SU-DHL-6 (cell line): Measurements from ENCODE around the gene NPHP4.

Experiments
- H2AFZ ChIP-seq: fragments of 200-600 bp; sonication (generic); 2 replicates; pipeline ENCODE4 v1.6.1; 2014; ENCODE audit warnings: low read depth, mild to moderate bottlenecking, moderate library complexity, mixed read lengths, antibody characterized with exemption, low read length; ENCODE audit not compliant: severe bottlenecking
- H3F3A ChIP-seq: fragments of 200-600 bp; shearing (Covaris generic); 2 replicates; pipeline ENCODE4 v1.6.0; 2016; ENCODE audit warnings: antibody characterized with exemption, mild to moderate bottlenecking; ENCODE audit not compliant: insufficient read depth
- H3K27ac ChIP-seq: fragments of 200-600 bp; sonication (generic); 2 replicates; pipeline ENCODE4 v1.5.1; 2016; ENCODE audit warnings: low read depth, mild to moderate bottlenecking, low read length, moderate library complexity, mixed read lengths
- H3K27me3 ChIP-seq: fragments of 200-600 bp; sonication (generic), shearing (Covaris generic); 2 replicates; pipeline ENCODE4 v1.6.0; 2014; ENCODE audit warnings: mild to moderate bottlenecking, low read length
- H3K36me3 ChIP-seq: fragments of 200-600 bp; sonication (generic); 2 replicates; pipeline ENCODE4 v1.6.1; 2014; ENCODE audit warnings: mild to moderate bottlenecking, low read length, mixed read lengths
- H3K4me2 ChIP-seq: fragments of 300-600, 200-600 bp; shearing (Covaris generic), sonication (generic); 2 replicates; pipeline ENCODE4 v1.6.0; 2014; ENCODE audit warnings: low read length, low read depth, mild to moderate bottlenecking; ENCODE audit not compliant: poor library complexity, severe bottlenecking
- H3K4me3 ChIP-seq: fragments of 200-600 bp; sonication (generic); 2 replicates; pipeline ENCODE4 v1.5.1; 2014; ENCODE audit warnings: antibody characterized with exemption, low read length, mild to moderate bottlenecking, mixed read lengths; ENCODE audit not compliant: insufficient read depth, poor library complexity, severe bottlenecking
- H3K79me2 ChIP-seq: fragments of 200-600 bp; sonication (generic); 2 replicates; pipeline ENCODE4 v1.6.1; 2014; ENCODE audit warnings: mild to moderate bottlenecking, low read length, moderate library complexity; ENCODE audit not compliant: insufficient read depth
- H3K9ac ChIP-seq: fragments of 200-600 bp; sonication (generic); 2 replicates; pipeline ENCODE4 v1.7.0; 2014; ENCODE audit warnings: mild to moderate bottlenecking, low read length
- H3K9me2 ChIP-seq: fragments of 200-600 bp; sonication (generic); replicated peaks from 2 replicates; pipeline ENCODE4 v1.6.1; 2014; ENCODE audit warnings: low read length; ENCODE audit not compliant: insufficient read depth
- H3K9me3 ChIP-seq: fragments of 200-600 bp; sonication (generic); 2 replicates; pipeline ENCODE4 v1.6.1; 2014; ENCODE audit warnings: low read length, mixed read lengths; ENCODE audit not compliant: insufficient read depth
- H4K20me1 ChIP-seq: fragments of 200-600 bp; sonication (generic); 2 replicates; pipeline ENCODE4 v1.6.1; 2014; ENCODE audit warnings: low read depth, mild to moderate bottlenecking, antibody characterized with exemption, low read length, moderate library complexity, mixed read lengths
- EZH2phosphoT487 ChIP-seq: fragments of 200-600 bp; sonication (generic), shearing (Covaris generic); conservative IDR thresholded peaks from 2 replicates; pipeline ENCODE4 v1.6.1; 2018; ENCODE audit warnings: mild to moderate bottlenecking, antibody characterized with exemption, low read length, moderate library complexity, mixed read lengths
- TF ChIP-seq, protein P1 (sequence below): fragments of 200-600 bp; sonication (generic); IDR thresholded peaks from one replicate; pipeline ENCODE4 v1.5.1; 2017; ENCODE audit warnings: antibody characterized with exemption, mild to moderate bottlenecking, low read length, moderate library complexity; ENCODE audit not compliant: insufficient read depth, poor library complexity, severe bottlenecking

NPHP4 gene

DNA sequence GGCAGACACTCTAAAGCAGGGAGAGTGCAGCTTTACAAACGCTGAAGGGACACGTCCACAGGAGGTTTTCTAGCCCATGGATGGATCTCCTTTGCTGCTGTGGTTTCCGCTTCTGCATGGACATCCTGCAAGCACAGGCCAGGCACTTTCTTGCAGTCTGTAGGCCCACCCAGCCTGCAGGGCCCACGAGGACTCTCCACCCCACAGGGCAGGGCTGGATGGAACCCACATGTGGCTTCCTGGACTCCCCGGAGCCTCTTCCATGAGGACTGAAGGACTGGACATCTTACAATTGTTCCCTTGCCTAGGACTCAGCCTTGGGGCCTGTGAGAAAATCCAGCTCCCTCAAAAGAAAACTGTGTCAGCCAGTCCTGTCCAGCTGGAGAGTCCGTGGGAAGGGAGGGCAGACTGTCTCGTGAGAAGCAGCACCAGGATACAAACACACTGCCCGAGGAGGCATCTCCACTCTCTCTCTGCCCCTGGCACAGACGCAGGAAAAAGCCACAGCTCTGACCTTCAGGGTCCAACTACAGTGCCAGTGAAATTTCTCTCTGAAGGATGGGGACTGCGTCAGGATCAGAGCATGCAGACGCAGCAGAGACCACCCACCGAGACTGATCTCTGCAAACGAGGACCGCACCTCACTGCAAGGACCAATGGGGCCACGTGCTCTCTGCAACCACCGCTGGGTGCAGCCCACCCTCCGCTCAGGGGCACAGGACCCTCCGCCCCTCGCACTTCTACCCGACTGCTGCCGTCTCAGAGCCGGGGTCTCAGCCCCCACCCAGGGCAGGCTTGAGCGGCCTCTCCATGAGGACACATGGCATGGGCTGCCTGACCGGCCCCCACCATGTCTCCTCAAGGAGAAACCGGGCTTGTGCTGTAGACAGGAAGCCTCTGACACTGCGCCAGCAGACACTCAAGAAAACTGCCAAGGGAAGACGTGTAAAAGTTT lies 130.1 kb downstream of the NPHP4 start:
- H4K20me1 ChIP-seq, result no peaks in the 10 kb centered on the region
- no peak overlapping the region for H3K4me3 ChIP-seq
- H3K36me3 ChIP-seq, result no peaks in the 10 kb centered on the region
- H3K79me2 ChIP-seq, result no peaks in the 10 kb centered on the region
- no peaks in the 10 kb centered on the region for H3K9me3 ChIP-seq
- H2AFZ ChIP-seq, result no peak overlapping the region
- H3K9ac ChIP-seq, result no peak overlapping the region
- no peak overlapping the region for H3K4me2 ChIP-seq
- no peaks in the 10 kb centered on the region for H3K27me3 ChIP-seq
- no peak for TF ChIP-seq EZH2phosphoT487
- TF ChIP-seq, protein P1, sequence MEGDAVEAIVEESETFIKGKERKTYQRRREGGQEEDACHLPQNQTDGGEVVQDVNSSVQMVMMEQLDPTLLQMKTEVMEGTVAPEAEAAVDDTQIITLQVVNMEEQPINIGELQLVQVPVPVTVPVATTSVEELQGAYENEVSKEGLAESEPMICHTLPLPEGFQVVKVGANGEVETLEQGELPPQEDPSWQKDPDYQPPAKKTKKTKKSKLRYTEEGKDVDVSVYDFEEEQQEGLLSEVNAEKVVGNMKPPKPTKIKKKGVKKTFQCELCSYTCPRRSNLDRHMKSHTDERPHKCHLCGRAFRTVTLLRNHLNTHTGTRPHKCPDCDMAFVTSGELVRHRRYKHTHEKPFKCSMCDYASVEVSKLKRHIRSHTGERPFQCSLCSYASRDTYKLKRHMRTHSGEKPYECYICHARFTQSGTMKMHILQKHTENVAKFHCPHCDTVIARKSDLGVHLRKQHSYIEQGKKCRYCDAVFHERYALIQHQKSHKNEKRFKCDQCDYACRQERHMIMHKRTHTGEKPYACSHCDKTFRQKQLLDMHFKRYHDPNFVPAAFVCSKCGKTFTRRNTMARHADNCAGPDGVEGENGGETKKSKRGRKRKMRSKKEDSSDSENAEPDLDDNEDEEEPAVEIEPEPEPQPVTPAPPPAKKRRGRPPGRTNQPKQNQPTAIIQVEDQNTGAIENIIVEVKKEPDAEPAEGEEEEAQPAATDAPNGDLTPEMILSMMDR, result no peak
- H3K9me2 ChIP-seq, result no peaks in the 10 kb centered on the region
- no peaks in the 10 kb centered on the region for H3F3A ChIP-seq
- no peak overlapping the region for H3K27ac ChIP-seq

DNA sequence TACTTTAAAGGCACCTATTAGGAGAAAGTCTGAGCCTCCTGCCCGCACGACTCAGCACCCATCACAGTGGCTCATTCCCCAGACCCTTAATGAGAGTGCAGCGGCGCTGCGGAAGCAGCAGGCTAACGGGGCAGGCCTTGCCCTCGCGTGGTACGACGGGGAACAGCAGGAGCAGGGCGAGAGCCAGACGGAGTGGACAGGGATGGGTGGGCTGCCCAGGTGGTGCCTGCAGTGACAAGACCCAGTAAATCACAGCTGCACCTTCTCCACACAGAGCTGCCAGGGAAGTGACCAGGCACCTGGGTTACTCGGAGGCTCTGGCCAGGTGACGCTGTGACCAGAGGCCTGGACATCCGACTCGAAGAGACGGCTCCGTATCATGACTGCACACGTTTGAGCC lies 131.9 kb downstream of the NPHP4 start:
- Histone ChIP-seq H3K27me3 (no peaks in the 10 kb centered on the region), H3K4me2 (no peak overlapping the region), H2AFZ (no peak overlapping the region), H3F3A (no peaks in the 10 kb centered on the region), H3K9me2 (no peaks in the 10 kb centered on the region), H3K4me3 (no peak overlapping the region), H3K27ac (no peak overlapping the region), H4K20me1 (no peaks in the 10 kb centered on the region), H3K36me3 (no peaks in the 10 kb centered on the region), H3K9me3 (no peaks in the 10 kb centered on the region), H3K79me2 (no peaks in the 10 kb centered on the region), H3K9ac (no peak overlapping the region)
- TF ChIP-seq EZH2phosphoT487, result no peak
- TF ChIP-seq, protein P1, result no peak

DNA sequence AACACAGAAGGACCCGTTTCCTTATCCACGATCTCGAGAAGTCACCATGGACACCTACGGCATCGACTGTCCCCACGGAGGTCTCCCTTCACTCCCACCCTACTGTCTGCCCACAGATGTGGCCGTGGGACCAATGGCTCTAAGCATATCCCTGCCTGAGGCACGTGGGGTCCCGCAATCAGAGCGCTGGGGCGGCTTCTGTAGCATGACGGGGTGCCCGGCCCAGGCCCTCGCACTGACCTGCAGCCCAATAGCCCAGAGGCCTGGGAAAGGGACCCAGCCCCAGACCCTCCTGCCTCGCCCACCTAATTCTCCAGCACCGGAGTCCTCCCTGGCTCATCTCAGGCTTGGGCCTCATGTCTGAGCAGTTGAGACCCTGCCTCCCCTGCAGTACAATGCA lies 132.5 kb downstream of the NPHP4 start:
- Histone ChIP-seq H3K9me2 (no peaks in the 10 kb centered on the region), H3K27me3 (no peaks in the 10 kb centered on the region), H3K36me3 (no peaks in the 10 kb centered on the region), H4K20me1 (no peaks in the 10 kb centered on the region), H2AFZ (no peak overlapping the region), H3K4me2 (no peak overlapping the region), H3K79me2 (no peaks in the 10 kb centered on the region), H3K9me3 (no peaks in the 10 kb centered on the region), H3K9ac (no peak overlapping the region), H3K4me3 (no peak overlapping the region), H3K27ac (no peak overlapping the region), H3F3A (no peaks in the 10 kb centered on the region)
- TF ChIP-seq, protein P1, result no peak
- TF ChIP-seq EZH2phosphoT487, result no peak
